EH (cell line): ENCODE measurements around the gene PAK5.
A peak's percentile ranks its signal among the peaks of the same experiment; 100 is the strongest.

Experiments
- DNase-seq: peaks from one replicate; pipeline ENCODE4 v3.0.0-alpha.2; 2015; ENCODE audit warnings: low read depth

PAK5 gene

GRCh38 chr20:9838378-9839295, at the start of gene PAK5:
PAK5 (minus strand) TSS chr20:9839076; CDS start chr20:9644328, 194,748 bp downstream.
- peak; percentile 27 for DNase-seq

- DNase-seq: no peak
Measured at GRCh38 chr20:9887706-9888105, 48.8 kb upstream of the PAK5 start.

- DNase-seq: peak; percentile 38
Measured at GRCh38 chr20:9886227-9886626, 47.4 kb upstream of the PAK5 start.

DNA sequence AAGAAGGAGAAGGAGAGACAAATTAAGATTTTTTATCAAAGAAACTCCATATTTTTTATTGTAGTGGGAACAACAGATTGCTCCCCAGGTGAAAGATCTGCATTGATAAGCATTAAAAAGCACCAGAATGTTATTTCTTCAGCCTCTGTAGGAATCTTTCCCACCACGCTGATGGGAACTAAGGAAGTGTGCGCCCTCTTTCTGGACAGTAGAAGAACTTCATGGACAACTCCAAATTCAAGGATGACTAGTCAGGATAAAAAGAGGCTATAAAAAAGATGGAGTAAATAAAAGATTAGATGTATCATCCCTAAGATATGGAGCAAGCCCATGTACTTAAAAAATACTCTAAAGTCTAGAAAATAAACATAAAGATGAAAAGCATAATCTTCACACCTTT, 45.8 kb upstream of the PAK5 start:
- no peak for DNase-seq

GRCh38 chr20:9884061-9884460, 45.2 kb upstream of the PAK5 start:
- no peak for DNase-seq

- peak; percentile 7 for DNase-seq
Measured at GRCh38 chr20:9877932-9878495, 39.1 kb upstream of the PAK5 start.

DNA sequence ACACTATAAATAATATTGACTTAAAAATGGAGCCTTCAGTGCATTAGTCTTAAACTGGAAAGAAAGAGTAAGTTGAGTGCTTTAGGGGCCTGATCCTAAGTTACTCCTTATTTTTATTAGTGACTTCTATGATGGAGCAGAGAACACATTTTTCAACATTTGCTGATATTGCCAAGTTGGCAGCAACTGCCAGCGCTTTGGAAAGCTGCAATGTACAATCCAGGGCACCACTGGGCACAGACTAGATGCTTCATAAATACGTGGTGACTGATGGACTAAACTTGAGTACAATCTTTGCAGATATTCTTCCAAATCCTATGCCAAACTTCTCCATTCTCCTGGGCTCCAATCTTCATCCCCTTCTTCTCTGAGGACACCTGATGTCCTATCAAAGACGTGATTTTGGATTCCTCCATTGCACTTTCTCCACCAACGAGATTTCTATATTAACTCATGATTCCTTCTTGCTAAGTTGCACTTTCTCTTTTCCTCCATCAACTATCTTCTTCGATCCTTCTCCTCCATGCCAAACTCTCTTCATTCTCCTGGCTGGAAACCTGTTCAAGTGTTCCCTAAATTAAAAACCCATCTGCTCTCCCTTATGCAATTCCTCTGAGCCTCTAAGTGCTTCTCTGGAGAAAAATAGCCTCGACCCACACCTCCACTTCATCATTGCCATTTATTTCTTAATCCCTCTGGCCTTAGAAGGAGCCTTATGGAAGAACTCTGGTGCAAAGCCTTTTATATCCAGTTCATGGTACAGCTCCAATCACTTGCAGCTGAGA, 28.5 kb upstream of the PAK5 start:
- no peak for DNase-seq

- no peak for DNase-seq
Measured at GRCh38 chr20:9852566-9852965, 13.7 kb upstream of the PAK5 start.

DNA sequence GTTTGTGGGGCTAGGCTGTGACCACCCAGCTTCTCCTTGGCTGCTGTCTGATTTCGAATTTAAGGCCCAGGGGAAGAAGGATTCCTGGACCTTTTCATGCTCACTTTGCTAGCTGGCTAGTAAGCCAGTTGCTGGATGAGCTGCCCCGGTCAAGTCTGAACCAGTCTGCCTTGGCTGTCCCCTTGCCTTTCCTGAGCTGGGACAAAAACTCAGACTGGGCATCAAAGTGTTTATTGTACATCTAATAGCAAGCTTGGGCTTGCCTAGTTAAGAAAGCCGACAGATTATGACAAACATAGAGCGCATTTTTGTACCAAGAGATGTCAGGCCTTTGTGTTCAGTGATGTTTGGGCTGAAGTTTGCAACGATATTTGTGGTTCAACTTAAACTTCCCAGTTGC, 750 bp upstream of the PAK5 start:
- no peak for DNase-seq

- no peak for DNase-seq
Measured at GRCh38 chr20:9838035-9838377, 870 bp downstream of the PAK5 start.

GRCh38 chr20:9837634-9838033, 1.2 kb downstream of the PAK5 start:
- no peak for DNase-seq

DNA sequence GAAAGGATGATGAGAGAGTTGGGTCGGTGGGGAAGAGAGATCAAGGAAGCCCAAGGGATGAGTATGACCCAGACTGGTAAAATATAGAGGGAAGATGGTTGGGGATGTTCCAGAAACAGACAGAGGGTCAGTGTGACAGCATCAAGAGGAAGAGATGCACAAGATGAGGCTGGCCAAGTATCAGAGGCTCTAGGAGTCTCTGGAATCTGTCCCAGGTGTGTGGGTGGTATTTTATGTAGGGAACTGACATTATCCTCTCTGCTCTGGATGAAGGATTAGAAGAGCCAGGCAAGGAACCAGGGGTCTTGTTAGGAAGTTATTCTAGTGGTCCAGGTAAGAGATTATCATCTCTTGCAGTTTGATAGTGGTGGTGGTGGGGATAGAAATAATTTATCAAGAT, 3.6 kb downstream of the PAK5 start:
- DNase-seq: no peak

DNA sequence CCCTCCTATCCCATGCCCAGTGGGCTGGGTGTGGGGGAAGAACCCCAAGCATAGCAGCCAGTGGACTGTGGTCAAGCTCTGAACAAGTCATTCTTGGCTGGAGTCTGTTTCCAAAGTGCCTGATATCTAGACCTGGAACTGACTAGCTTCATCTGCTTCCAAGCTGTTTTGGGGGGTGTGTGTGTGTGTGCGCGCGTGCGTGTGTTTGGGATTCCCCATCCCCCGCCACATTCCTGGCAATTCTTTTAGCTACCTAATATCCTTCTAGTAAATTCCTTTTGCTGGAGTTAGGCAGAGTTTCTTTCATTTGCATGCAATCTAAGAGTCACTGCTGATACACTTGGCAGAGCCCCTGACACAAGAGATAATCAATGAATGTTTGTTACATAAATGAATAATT, 7.8 kb downstream of the PAK5 start:
- DNase-seq: no peak

GRCh38 chr20:9829835-9830234, 9.0 kb downstream of the PAK5 start:
- no peak for DNase-seq

GRCh38 chr20:9817654-9818053, 21.2 kb downstream of the PAK5 start:
- DNase-seq: no peak

GRCh38 chr20:9815632-9816031, 23.2 kb downstream of the PAK5 start:
- DNase-seq: no peak

DNA sequence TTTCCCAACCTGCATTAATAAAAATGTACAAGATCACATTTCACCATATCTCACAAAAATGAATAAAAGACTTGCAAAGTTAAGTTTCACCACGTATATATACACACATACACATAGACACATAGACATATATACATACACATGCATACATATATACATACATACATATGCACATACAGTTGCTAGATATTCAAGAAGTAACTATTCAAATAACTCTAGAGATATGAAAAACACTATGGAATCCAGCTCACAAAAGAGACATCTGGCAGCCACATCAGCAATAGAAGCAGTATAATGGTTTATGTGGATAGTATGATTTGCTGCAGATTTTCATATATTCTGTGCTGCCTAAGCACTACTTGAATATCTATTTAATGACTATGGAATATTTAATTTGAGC, 28.1 kb downstream of the PAK5 start:
- no peak for DNase-seq

- DNase-seq: no peak
Measured at GRCh38 chr20:9809271-9809670, 29.6 kb downstream of the PAK5 start.

DNA sequence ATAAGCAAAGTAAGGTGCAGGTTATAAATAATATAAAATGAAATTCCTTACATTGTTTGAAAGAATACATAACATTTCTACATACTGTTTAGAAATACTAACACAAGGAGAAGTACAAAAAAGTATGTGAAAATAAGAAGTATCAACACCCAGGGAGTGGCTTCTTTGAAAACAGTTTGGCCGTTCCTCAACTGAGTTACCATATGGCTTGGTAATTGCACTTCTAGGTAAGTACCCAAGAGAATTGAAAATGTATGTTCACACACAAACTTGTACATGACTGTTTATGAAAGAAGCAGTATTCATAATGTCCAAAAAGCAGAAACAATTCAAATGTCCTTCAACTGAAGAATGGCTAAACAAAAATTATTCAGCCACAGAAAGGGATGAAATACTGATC, 30.7 kb downstream of the PAK5 start:
- DNase-seq: no peak

DNA sequence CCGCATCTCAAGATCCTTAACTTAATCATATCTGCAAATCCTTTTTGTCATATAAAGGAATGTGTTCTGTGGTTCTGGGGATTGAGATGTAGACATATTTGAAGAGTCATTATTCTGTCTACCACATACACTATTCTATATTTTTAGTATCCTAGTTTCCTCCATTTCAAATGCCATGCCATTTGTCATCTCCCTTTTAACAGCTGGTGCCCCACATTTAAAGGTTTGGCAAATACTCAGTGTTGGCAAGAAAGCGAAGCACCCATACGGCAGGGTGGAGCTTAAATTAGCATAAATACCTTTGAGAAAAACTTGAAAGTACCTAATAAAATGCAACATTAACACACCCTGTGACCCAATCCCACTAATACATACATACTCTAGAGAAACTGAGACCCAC, 31.7 kb downstream of the PAK5 start:
- no peak for DNase-seq

- DNase-seq: no peak
Measured at GRCh38 chr20:9800421-9800820, 38.5 kb downstream of the PAK5 start.

GRCh38 chr20:9794831-9795230, 44.0 kb downstream of the PAK5 start:
- no peak for DNase-seq

DNA sequence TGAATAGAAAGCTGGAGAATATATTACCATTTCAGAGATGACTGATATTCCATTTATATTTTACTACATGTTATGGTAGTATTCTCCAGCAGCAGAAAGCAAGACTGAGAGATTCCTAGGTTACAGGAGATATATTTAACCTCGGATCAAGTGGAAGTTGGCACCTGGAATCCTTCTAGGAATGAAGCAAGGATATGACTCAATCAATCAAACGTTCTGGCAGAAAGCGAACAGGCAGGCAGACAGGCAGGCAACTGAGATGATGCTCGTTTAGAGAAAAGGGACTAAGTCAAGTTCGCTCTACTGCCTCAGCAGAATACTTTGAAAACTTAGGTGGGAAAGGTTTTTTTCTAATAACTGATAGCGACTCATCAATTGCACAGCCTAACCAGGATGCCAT, 46.2 kb downstream of the PAK5 start:
- no peak for DNase-seq
